GM21526 (cell line): Measurements from ENCODE around the gene EVC.

Experiments used
- ATAC-seq: cut with Tn5 transposase; IDR thresholded peaks from one replicate; pipeline ENCODE4 v1.9.1; 2021; ENCODE audit warnings: moderate library complexity; ENCODE audit not compliant: unreplicated experiment, low FRiP score

Gene EVC

GRCh38 chr4:5753766-5754528 is 42.9 kb downstream of the EVC start:
- ATAC-seq, result no peak

GRCh38 chr4:5754529-5754881 is 43.5 kb downstream of the EVC start:
- ATAC-seq, result no peak

GRCh38 chr4:5755161-5755560 is 44.2 kb downstream of the EVC start:
- no peak for ATAC-seq

- no peak for ATAC-seq
These were observed 44.7 kb downstream of the EVC start for GRCh38 chr4:5755679-5756078.

GRCh38 chr4:5756271-5756670 is 45.3 kb downstream of the EVC start:
- ATAC-seq, result no peak

- no peak for ATAC-seq
These were observed 46.1 kb downstream of the EVC start for GRCh38 chr4:5757091-5757490.

GRCh38 chr4:5757536-5757935 is 46.5 kb downstream of the EVC start:
- no peak for ATAC-seq

- no peak for ATAC-seq
These were observed 47.0 kb downstream of the EVC start for GRCh38 chr4:5757954-5758353.

GRCh38 chr4:5758741-5759140 is 47.7 kb downstream of the EVC start:
- ATAC-seq, result no peak

GRCh38 chr4:5759236-5760075 is 48.5 kb downstream of the EVC start:
- ATAC-seq, result no peak

- ATAC-seq, result no peak
These were observed 49.2 kb downstream of the EVC start for GRCh38 chr4:5760246-5760645.

- ATAC-seq, result no peak
These were observed 50.0 kb downstream of the EVC start for GRCh38 chr4:5760936-5761480.

- ATAC-seq, result no peak
These were observed 59.0 kb downstream of the EVC start for GRCh38 chr4:5770051-5770450.

GRCh38 chr4:5772528-5773270 is 61.7 kb downstream of the EVC start:
- no peak for ATAC-seq

GRCh38 chr4:5773271-5773555 is 62.2 kb downstream of the EVC start:
- ATAC-seq, result no peak

GRCh38 chr4:5774416-5775036 is 63.5 kb downstream of the EVC start:
- no peak for ATAC-seq

- ATAC-seq, result no peak
These were observed 65.5 kb downstream of the EVC start for GRCh38 chr4:5776510-5776909.

GRCh38 chr4:5780831-5781480 is 70.0 kb downstream of the EVC start:
- no peak for ATAC-seq

GRCh38 chr4:5781691-5782090 is 70.7 kb downstream of the EVC start:
- no peak for ATAC-seq

GRCh38 chr4:5782829-5783476 is 72.0 kb downstream of the EVC start:
- ATAC-seq, result no peak
